GM19452 (cell line): Measurements from ENCODE around the gene OR7A5.
"Not testable (repeated sequence)": the region's sequence is repeated elsewhere in the genome, so short reads cannot be mapped to it uniquely, and the experiment has no call there.

Experiments used
- ATAC-seq: cut with Tn5 transposase; IDR thresholded peaks from one replicate; pipeline ENCODE4 v1.9.1; 2021; ENCODE audit not compliant: unreplicated experiment

The OR7A5 gene

GRCh38 chr19:14785102-14785793 lies 49.7 kb downstream of the OR7A5 start:
- ATAC-seq, result not testable (repeated sequence)

DNA sequence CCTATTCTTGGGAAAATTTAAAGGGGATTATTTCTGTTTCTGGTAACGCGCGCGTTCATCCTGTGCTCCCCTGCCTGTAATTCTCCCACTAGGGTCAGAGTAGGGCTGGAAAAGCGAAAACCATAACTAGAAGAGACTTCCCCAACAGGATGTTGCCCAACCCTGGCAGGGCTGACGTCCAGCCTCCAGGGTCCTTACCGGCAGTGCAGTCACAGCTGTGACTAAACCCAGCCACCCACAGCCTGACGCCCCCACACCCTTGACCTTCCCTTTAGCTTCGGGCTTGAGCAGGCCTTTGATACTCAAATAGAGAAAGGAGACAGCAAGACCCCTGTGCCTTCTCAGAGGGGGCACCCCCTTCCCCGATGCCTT lies 50.3 kb downstream of the OR7A5 start:
- not testable (repeated sequence) for ATAC-seq

DNA sequence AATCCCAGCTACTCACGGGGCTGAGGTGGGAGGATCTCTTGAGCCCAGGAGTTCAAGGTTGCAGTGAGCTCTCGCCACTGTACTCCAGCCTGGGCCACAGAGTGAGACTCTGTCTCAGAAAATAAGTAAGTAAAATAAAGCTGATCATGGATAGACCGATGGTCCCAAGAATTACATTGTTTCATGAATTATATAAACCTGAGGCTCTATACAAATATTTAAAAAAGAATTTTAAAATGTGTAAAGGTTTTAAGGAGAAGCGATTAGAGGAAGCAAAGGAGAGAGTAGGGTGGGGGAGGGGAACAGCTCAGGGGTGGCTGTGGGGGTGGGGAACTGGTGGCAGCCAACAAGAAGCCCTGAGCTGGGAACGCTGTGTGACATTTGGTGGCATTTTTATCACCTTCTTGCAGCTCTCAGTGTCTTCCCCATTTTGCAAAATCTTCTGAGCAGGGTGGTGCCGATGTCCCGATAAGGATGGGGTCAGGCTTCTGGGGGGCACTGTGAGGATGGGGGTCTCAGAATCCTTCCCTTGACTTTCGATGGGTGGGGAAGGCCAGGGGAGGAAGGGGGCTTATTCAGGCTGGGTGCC lies 51.5 kb downstream of the OR7A5 start:
- ATAC-seq, result not testable (repeated sequence)

- no peak for ATAC-seq
Observed at GRCh38 chr19:14782626-14783409, 52.2 kb downstream of the OR7A5 start.

GRCh38 chr19:14781713-14782536 lies 53.1 kb downstream of the OR7A5 start:
- not testable (repeated sequence) for ATAC-seq

DNA sequence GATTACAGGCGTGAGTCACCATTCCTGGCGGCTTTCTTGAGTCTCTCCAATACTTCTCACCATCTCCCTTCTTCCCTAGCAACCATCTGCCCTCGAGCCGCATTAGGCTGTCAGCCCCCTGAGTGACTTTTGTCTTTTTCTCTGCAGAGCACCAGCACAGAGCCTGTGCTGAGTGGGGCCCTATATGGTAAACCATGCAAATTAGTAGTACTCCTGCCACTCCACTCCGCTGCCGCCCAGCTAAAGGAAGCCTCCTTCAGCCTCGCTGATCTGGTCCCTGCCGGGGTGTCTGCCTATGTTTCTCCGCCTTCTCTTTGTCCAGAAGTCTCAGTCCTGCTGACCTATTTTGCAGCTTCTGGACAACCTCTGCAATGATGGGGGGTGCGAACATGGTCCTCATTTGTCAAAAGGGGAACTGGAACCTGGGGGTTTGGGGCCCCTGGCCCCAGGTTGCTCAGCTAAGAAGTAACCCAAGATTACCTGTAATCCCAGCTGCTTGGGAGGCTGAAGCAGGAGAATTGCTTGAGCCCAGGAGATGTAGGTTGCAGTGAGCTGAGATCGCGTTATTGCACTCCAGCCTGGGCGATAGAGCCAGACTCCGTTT lies 54.3 kb downstream of the OR7A5 start:
- ATAC-seq, result not testable (repeated sequence)

- no peak for ATAC-seq
Observed at GRCh38 chr19:14779151-14779550, 55.8 kb downstream of the OR7A5 start.

GRCh38 chr19:14778110-14778845 lies 56.7 kb downstream of the OR7A5 start, which contains the start of gene ADGRE2:
TSS of gene ADGRE2 (minus strand) at chr19:14778560. CDS start at chr19:14776756, 1,804 bp downstream.
- ATAC-seq, result not testable (repeated sequence)

- not testable (repeated sequence) for ATAC-seq
Observed at GRCh38 chr19:14777645-14778044, 57.3 kb downstream of the OR7A5 start.
